ENCODE data around the gene TNS2.

TNS2 gene

GRCh38 chr12:53100466-53101151, 50.7 kb downstream of the TNS2 start:
- DNase-seq (ENCODE audit: low spot score): peak; percentile 5
- no peak for TF ChIP-seq CTCF (IDR thresholded peaks at IDR 0.05; ENCODE audit: extremely low read depth, missing control alignments)

GRCh38 chr12:53101266-53101665, 51.4 kb downstream of the TNS2 start:
- no peak for DNase-seq (ENCODE audit: low spot score)

GRCh38 chr12:53101931-53102781, 52.3 kb downstream of the TNS2 start:
- DNase-seq (ENCODE audit: low spot score): peak; percentile 20

More at GRCh38 chr12:53101266-53101665, 51.4 kb downstream of the TNS2 start:
- no peak for TF ChIP-seq CTCF (IDR thresholded peaks at IDR 0.05; ENCODE audit: extremely low read depth, missing control alignments)

GRCh38 chr12:53102883-53103807, 53.3 kb downstream of the TNS2 start, which contains the start of gene SOAT2:
Gene SOAT2 (plus strand): TSS chr12:53103486. CDS start chr12:53103578, 92 bp downstream.
- no peak for DNase-seq (ENCODE audit: low spot score)
- TF ChIP-seq CTCF (IDR thresholded peaks at IDR 0.05; ENCODE audit: extremely low read depth, missing control alignments): no peak

More at GRCh38 chr12:53101931-53102781, 52.3 kb downstream of the TNS2 start:
- TF ChIP-seq CTCF (IDR thresholded peaks at IDR 0.05; ENCODE audit: extremely low read depth, missing control alignments): no peak

- peak; percentile 30 for DNase-seq (ENCODE audit: low spot score)
- TF ChIP-seq CTCF (IDR thresholded peaks at IDR 0.05; ENCODE audit: extremely low read depth, missing control alignments): no peak
Observed at GRCh38 chr12:53103860-53104305, 54.0 kb downstream of the TNS2 start.

GRCh38 chr12:53105256-53105655, 55.4 kb downstream of the TNS2 start:
- DNase-seq (ENCODE audit: low spot score): no peak
- TF ChIP-seq CTCF (IDR thresholded peaks at IDR 0.05; ENCODE audit: extremely low read depth, missing control alignments): no peak
